MCF 10A (cell line): ENCODE data around the gene TTC23. TPM values are rescaled to one million over a fixed set of nuclear protein-coding genes. Genes with fewer than 3 reads are reported as not detected.

Experiments used
- BruUV-seq: library from RNA; stranded (reverse); fragments of 400-500 nt; replicated peaks from 2 replicates; lab custom pipeline; 2021; lab: Mats Ljungman, UMichigan
- CTCF ChIA-PET: fragments of 300-600 bp; sonication (Branson Sonifier 250); formaldehyde crosslinking; extraction: SDS; loops from one replicate; lab custom pipeline; 2021; ENCODE audit warnings: antibody characterized with exemption, inconsistent platforms; lab: Yijun Ruan, JAX
- POLR2A ChIA-PET: fragments of 300-600, 350-650 bp; sonication (Branson Sonifier 250); formaldehyde crosslinking; extraction: SDS; loops from one replicate; lab custom pipeline; 2020; ENCODE audit warnings: antibody characterized with exemption, inconsistent platforms; lab: Yijun Ruan, JAX
- DNase-seq: peaks from one replicate; pipeline ENCODE4 v3.0.0-alpha.2; 2018; ENCODE audit not compliant: unreplicated experiment
- H3K27ac Mint-ChIP-seq: one replicate; pipeline ENCODE4 v1.8.0; 2022; ENCODE audit warnings: mild to moderate bottlenecking, low read depth, mixed read lengths; ENCODE audit not compliant: unreplicated experiment
- H3K27me3 Mint-ChIP-seq: one replicate; pipeline ENCODE4 v1.8.0; 2022; ENCODE audit warnings: mixed read lengths; ENCODE audit not compliant: insufficient read depth, unreplicated experiment
- H3K36me3 Mint-ChIP-seq: one replicate; pipeline ENCODE4 v1.8.0; 2022; ENCODE audit warnings: mild to moderate bottlenecking, moderate library complexity, mixed read lengths; ENCODE audit not compliant: insufficient read depth, unreplicated experiment
- H3K4me1 Mint-ChIP-seq: one replicate; pipeline ENCODE4 v1.8.0; 2022; ENCODE audit warnings: mixed read lengths; ENCODE audit not compliant: insufficient read depth, unreplicated experiment
- H3K4me3 Mint-ChIP-seq: one replicate; pipeline ENCODE4 v1.8.0; 2022; ENCODE audit warnings: mild to moderate bottlenecking, moderate library complexity, mixed read lengths; ENCODE audit not compliant: unreplicated experiment
- H3K9me3 Mint-ChIP-seq: one replicate; pipeline ENCODE4 v1.8.0; 2022; ENCODE audit warnings: mixed read lengths; ENCODE audit not compliant: unreplicated experiment
- intact Hi-C: fragments of 100-400 bp; cut with micrococcal nuclease; formaldehyde crosslinking; loops from 2 replicates; pipeline ENCODE4 v1.14.1; 2022
- total RNA-seq: library from RNA; stranded (reverse); gene quantifications from 2 replicates; pipeline ENCODE4 v1.2.3, GENCODE V29; 2022
- TF ChIP-seq, protein P1 (sequence below): fragments of 200-600 bp; IDR thresholded peaks from one replicate; pipeline ENCODE4 v1.8.0; 2022; ENCODE audit warnings: antibody characterized with exemption, mild to moderate bottlenecking; ENCODE audit not compliant: unreplicated experiment

TTC23 gene
- total RNA-seq, 1 experiment from 2014 or later = 15.1 TPM

DNA sequence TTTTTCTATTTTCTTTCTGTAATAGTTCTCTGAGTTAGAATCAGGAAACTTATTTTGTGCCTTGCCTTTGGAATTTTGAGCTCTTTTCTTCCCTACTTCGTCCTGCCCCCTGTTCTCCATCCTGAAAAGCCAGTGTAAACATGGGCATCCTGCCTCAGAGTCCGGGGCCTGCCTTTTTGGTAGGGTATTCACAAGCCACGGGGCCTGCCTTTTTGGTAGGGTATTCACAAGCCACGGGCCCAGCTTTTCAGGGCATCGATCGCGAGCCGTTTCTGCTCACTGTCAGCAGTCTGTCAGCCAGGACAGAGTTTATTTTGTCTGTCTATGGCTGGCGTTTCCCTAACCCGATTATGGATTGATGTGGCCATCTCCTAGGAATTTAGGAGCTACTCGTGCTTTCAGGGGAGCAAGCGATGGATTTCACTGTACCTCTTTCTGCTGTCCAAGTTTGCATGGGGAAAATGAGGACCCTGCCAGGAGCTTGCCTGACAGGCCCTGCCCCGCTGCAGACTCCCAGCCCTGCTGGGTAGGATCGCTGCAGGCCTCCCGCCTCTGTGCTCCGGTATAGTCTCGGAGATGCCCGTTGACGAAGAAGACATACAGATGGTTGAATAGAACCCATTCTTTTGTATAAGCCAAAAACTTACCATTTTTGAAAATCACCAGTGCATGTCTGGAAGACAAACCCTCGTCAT is 131.7 kb downstream of the TTC23 start:
- Mint-ChIP-seq H3K4me1 (no peaks in the 10 kb centered on the region), H3K27me3 (no peaks in the 10 kb centered on the region), H3K4me3 (no peak overlapping the region), H3K36me3 (no peaks in the 10 kb centered on the region), H3K27ac (no peak overlapping the region), H3K9me3 (no peaks in the 10 kb centered on the region)
- no peak for DNase-seq
- BruUV-seq = no TSS peak
- ChIA-PET CTCF (interaction anchor here (1.1 kb wide), 2 partner anchors 12 to 96 kb away, joined by 3 to 4 read pairs; partner anchors contain the start of gene SYNM), POLR2A (no interaction called here)
- TF ChIP-seq, protein P1, sequence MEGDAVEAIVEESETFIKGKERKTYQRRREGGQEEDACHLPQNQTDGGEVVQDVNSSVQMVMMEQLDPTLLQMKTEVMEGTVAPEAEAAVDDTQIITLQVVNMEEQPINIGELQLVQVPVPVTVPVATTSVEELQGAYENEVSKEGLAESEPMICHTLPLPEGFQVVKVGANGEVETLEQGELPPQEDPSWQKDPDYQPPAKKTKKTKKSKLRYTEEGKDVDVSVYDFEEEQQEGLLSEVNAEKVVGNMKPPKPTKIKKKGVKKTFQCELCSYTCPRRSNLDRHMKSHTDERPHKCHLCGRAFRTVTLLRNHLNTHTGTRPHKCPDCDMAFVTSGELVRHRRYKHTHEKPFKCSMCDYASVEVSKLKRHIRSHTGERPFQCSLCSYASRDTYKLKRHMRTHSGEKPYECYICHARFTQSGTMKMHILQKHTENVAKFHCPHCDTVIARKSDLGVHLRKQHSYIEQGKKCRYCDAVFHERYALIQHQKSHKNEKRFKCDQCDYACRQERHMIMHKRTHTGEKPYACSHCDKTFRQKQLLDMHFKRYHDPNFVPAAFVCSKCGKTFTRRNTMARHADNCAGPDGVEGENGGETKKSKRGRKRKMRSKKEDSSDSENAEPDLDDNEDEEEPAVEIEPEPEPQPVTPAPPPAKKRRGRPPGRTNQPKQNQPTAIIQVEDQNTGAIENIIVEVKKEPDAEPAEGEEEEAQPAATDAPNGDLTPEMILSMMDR = no peak
- intact Hi-C loops = no loop called here

GRCh38 chr15:99117111-99117510 is 132.3 kb downstream of the TTC23 start:
- no TSS peak for BruUV-seq
- Mint-ChIP-seq H3K27me3 (no peaks in the 10 kb centered on the region), H3K9me3 (no peaks in the 10 kb centered on the region), H3K36me3 (no peaks in the 10 kb centered on the region), H3K27ac (no peak overlapping the region), H3K4me1 (no peaks in the 10 kb centered on the region), H3K4me3 (no peak overlapping the region)
- intact Hi-C loops = no loop called here
- ChIA-PET POLR2A (no interaction called here), CTCF (interaction anchor here (1.1 kb wide), 2 partner anchors 12 to 96 kb away, joined by 3 to 4 read pairs; partner anchors contain the start of gene SYNM)
- no peak for DNase-seq
- TF ChIP-seq, protein P1 = no peak

- H3K27me3 Mint-ChIP-seq = no peaks in the 10 kb centered on the region
- intact Hi-C loops = no loop called here
- H3K9me3 Mint-ChIP-seq = no peaks in the 10 kb centered on the region
- H3K4me1 Mint-ChIP-seq = no peaks in the 10 kb centered on the region
- H3K36me3 Mint-ChIP-seq = no peaks in the 10 kb centered on the region
- H3K4me3 Mint-ChIP-seq = no peak overlapping the region
- DNase-seq = no peak
- ChIA-PET CTCF (interaction anchor here (0.6 to 1.3 kb wide), 3 partner anchors 11 to 1078 kb away, joined by 3 to 4 read pairs (median 3); no protein-coding TSS in a partner anchor), POLR2A (no interaction called here)
- no TSS peak for BruUV-seq
- H3K27ac Mint-ChIP-seq = no peak overlapping the region
- TF ChIP-seq, protein P1 = no peak
Measured at GRCh38 chr15:99115300-99116215, 133.8 kb downstream of the TTC23 start.
